ENCODE data around the gene RPL3.

Gene RPL3

GRCh38 chr22:39316440-39317083 lies 2.9 kb downstream of the RPL3 start:
- peak; percentile 6 to 58 (median 7) for DNase-seq

DNA sequence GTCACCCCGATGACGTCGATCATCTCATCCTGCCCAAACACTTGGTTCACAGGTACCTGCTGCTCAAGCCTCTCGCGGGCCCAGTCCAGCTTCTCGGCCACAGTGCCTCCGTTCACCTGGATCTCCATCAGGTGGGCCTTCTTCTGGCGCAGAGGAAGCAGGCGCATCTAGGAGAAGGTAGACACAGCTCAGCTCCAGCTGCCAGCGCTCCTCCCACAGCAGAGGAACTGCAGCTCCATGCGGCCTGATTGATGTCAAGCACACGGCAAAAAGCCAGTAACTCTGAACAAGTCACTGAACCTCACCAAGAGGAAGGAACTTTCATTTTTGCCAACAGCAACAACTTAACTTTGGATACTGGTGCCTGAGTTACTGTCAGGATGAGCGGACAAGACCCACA lies 4.0 kb downstream of the RPL3 start:
- peak in 1 of 3 experiments; percentile 16 for DNase-seq

- DNase-seq: peak in 1 of 3 experiments; percentile 5
Observed at GRCh38 chr22:39314251-39314971, 5.0 kb downstream of the RPL3 start.

DNA sequence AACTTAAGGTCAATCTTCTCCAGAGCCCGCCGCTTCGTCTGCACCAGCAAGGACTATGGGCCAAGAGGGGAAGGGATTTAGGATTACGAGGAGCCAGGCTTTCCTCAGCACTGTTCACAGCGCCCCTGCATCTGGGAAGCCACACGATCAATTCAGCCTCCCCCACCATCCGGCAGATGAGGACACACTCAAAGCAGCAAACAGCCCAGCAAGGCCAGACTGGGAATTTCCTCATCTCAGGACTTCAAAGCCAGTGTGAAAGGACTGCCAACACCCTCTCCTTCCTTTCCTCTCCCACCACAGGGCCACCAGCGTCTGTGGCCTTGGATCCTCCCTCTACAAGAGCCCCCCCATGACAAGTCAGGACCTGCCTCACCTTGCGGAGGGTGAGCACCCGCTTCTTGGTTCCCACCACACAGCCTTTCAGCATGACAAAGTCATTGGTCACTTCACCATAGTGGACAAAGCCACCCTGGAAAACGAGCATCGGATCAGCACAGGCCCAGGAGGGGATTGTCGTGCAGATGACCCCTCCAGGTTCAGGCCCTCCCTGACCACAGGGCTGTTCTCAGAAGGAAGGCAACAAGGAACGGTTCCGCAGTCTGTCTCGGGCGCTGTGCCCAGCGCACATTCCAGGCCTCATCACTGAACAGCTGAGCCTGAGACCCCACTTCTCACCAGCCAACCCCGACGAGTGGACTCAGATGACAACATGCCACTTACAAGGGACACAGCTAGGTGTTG lies 6.0 kb downstream of the RPL3 start:
- DNase-seq: no peak

- DNase-seq: peak in 1 of 3 experiments; percentile 12
Observed at GRCh38 chr22:39312410-39312809, 7.0 kb downstream of the RPL3 start.

DNA sequence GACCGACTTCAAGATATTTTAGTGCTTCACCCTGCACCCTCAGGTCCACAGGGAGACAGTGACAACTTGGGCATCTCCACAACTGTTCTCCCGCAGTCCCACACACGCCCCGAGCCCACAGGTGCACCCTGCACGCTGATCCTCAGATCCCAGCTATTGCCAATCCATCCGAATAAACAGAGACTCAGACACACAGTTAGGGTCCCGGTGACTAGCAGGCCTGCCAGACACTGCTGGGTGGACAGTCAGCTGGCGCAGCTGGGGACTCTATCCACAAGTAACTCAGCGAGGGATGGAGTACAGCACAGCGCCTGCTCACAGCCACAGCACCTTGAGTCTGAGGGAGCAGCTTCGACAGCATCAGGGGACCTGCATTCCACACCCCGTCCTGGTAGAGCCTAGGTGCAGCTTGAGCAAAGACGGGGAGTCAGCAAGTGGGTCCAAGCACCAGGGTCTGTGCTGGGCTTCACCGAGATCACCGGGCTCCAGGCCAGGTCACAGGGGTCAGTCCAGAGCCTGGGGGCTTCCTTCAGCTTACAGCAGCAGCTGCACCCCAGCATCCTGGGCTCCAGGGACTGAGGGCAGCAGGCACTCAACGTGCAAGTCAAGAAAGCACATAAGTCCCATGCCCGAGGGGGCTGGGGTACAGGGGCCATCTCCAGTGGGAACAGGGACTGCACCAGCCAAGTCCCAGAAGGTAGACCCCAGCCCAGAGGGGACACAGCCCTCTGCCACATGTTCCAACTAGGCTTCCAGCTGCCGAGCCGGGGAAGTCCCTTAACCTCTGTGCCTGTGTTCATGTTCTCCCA lies 7.6 kb downstream of the RPL3 start:
- DNase-seq: no peak

DNA sequence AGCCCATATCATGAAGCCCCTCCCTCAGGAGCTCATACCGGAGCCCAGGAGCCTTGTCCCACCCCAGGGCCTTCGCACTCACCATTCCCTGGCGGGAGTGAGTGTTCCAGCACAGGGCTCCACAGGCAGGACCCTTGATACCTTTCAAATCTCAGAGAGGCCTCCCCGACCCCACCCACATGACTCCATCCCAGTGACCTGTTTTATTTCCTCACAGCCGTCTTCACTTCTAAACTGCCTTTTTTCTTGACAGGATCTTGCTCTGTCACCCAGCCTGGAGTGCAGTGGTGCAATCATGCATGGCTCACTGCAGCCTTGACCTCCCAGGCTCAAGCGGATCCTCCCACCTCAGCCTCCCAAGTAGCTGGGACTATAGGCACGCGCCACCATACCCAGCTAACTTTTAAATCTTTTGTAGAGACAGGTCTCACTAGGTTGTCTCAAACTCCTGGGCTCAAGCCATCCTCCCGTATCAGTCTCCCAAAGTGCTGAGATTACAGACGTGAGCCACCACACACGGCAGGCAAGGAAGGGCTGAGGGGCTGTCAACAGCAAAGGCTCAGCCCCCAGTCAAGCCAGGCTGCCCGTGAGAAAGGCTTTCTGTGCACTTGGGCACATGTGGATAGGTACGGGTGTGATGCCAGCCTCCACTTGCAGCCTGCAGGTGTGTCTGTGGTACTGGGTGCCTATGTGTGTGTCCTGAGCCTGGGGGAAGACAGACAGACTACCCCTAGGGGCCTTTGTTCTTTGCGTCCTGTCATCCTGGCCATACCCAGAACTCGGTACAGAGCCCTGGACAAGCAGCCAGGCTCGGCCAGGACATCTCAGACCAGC lies 9.3 kb downstream of the RPL3 start:
- DNase-seq: no peak

GRCh38 chr22:39309364-39309861 lies 10.0 kb downstream of the RPL3 start:
- no peak for DNase-seq

DNA sequence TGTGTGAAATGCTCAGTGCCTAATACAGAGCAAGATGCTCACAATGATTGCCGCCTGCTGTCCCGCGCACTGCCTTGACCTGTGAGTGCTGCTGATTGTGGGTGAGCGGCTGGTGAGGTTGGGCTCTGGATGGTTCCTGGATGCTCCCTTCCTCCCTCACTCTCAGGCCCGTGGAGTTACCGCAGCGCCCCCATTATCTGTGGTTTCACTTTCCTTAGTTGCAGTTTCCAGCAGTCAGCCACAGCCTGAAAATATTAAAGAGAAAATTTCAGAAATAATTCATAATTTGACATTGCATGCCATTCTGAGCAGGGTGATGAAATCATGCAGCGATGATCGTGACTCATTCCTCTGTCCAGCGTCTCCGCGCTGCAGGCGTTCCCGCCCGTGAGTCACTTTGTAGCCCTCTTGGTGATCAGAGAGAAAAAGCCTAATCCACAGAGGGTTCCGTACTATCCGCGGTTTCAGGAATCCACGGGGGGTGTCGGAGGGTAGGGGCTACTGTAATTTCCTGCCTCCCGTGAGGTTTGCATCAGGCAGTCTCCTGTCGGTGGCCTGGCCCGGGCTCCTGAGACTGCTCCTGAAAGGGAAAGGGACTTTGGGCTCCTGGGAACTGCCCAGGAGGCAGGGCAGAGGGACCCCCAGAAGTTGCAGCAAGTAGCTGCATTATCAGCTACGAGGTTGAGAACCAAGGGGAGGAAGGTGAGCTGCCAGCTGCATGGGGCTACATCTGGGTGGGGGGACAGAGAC lies 10.6 kb downstream of the RPL3 start:
- no peak for DNase-seq

DNA sequence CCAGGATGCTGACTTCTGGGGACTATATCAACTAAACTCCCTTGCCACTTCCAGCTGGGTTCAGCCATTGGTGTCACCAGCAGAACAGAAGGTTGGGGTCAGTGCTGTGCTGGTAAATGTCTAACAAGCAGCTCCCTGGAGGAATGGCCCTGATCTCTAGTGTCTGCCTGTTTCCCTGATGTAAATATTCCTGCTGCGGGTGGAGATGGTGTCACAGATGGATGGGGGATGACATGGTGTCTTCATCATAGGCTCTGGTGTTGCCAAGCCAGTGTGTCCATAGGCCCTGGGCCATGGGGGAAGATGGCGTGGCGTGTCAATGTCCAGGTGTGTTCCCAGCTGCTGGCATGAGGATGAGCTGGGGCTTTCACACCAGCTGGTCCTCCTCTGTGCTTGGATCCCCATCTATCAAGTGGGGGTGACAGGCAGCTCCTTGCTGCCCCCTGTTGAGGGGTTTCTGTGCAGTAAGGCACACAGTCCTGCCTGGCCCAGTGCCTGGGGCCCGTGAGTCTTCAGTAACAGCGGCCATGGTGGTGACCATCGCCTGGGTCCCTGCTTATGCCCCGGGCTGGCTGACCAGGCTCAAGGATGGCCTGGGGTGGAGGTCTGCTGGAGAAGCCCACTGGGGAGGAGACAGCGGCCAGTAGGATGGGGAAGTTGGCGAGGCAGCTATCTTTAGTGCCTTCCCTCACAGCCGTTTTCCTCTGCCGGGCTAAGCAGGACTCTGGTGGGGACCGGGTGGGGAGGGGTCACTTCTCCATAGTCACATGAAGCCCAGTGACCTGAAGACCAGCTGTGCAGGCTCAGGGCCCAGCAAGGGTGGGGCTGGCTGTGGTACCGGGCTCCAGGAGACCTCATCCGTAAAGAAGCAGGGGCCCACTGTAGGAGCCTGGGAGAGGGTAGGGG lies 12.7 kb downstream of the RPL3 start:
- DNase-seq: peak in 1 of 3 experiments; percentile 4

GRCh38 chr22:39303892-39304671 lies 15.3 kb downstream of the RPL3 start:
- no peak for DNase-seq

DNA sequence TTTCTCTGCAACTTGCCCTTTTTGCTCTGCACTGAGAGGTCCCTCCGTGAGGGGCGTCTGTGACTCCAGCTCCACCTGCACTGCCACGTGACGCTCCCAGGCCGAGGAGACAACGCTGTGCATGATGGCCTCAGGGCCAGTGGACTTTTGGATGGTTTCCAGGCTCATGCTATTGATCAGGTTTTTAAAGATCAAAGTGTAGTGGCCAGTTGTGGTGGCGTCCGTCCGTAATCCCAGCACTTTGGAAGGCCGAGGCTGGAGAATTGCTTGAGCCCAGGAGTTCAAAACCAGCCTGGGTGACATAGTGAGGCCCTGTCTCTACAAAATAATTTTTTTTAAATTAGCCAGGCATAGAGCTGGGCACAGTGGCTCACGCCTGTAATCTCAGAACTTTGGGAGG lies 16.1 kb downstream of the RPL3 start:
- DNase-seq: no peak

- DNase-seq: no peak
Observed at GRCh38 chr22:39302431-39302960, 16.9 kb downstream of the RPL3 start.

- DNase-seq: no peak
Observed at GRCh38 chr22:39301926-39302325, 17.5 kb downstream of the RPL3 start.

GRCh38 chr22:39301108-39301507 lies 18.3 kb downstream of the RPL3 start:
- DNase-seq: no peak

GRCh38 chr22:39300186-39300830 lies 19.1 kb downstream of the RPL3 start:
- peak in 1 of 3 experiments; percentile 34 for DNase-seq

GRCh38 chr22:39299829-39300178 lies 19.6 kb downstream of the RPL3 start:
- peak in 2 of 3 experiments; percentile 9 to 30 for DNase-seq

- DNase-seq: no peak
Observed at GRCh38 chr22:39298241-39298987, 21.0 kb downstream of the RPL3 start.

Data from NCI-H1417 (cell line).